ENCODE data around the gene OTX1. TPM values are rescaled to one million over a fixed set of nuclear protein-coding genes. Genes with fewer than 3 reads are reported as not detected.

OTX1 gene
- total RNA-seq, 1 donor from 2014 or later: not detected

DNA sequence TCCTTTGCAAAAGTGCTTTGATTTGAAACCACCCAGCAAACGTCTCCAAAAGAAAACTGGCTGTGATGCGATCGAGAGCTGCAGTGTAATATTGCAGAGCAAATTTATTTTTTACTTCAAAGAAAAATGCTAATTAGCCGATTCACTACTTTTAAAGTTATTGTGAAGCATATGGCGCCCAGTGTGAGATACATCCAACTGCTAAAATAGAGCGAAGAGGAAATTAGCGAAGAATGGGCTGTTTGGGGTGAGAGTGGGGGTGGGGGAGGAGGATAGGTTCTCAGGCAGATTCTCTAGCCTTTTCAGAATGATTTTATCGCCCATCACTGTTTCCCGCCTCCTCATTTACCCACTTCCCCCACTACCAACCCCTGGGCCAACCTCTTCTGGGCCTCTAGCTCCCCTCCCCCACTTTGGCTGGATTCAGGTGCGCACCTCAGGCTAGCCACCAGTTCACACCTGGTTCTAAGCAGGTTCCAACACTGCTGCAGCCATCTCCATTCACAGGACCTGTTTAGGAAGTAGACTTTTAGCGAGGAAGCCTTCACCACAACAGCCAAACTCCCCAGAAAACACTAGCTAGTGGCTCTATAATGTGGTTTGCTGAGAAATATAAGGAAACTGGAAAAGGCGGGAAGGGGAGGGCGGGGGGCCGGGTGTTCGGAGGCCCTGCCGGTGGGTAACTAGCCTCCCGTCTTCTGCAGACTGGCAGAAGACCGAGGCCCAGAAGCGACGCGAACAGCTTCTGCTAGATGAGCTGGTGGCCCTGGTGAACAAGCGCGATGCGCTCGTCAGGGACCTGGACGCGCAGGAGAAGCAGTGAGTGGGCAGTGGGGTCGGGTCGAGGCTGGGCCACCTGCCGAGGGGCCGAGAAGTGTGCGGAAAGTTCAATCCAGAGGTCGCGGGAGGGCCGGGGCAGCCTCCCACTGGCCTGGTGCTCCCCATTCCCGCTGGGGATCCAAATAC is 6.0 kb upstream of the OTX1 start:
- ATAC-seq (no peak), DNase-seq (ENCODE audit: missing footprints) (no peak)
- intact Hi-C loops (cut with DNase I): no loop called here

DNA sequence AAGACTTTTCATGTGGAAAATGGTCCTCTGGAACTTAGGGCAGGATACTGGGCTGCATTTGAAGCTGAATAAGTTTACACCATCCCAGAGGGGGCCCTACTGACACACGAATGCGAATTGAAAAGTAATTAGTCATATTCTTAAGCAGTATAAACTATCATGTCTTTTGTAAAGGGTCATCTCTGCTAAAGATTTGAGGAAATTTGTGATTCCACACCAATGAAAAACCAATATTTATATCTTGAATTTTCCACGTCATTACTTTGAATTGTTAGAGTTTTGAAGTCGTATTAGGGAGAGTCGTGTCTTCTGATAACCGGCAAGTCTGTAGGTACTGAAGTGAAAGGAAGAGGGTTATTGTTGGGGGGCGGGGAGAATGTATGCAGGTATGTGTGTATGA is 4.1 kb upstream of the OTX1 start:
- intact Hi-C loops (cut with DNase I): no loop called here

DNA sequence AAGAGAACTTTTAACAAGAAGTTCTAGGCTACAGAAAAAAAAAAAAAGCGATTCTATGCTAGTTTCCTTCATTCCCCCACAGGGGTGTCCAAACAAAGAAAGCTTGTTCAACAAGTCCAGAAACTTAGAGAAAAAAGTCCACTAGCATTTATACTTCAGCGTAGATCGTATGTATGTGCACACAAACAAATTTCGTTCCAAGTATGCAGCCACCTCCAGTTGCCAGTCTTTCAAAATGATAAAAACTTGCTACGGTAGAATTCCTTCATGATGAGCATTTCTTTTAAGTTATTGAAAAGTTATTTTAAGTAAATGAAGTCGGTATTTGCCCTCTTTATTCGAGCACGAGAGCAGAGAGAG is 3.7 kb upstream of the OTX1 start:
- intact Hi-C loops (cut with DNase I): no loop called here
- ATAC-seq (no peak), DNase-seq (ENCODE audit: missing footprints) (no peak)

More for the DNA sequence above, 4.1 kb upstream of the OTX1 start:
- ATAC-seq (no peak), DNase-seq (ENCODE audit: missing footprints) (no peak)

DNA sequence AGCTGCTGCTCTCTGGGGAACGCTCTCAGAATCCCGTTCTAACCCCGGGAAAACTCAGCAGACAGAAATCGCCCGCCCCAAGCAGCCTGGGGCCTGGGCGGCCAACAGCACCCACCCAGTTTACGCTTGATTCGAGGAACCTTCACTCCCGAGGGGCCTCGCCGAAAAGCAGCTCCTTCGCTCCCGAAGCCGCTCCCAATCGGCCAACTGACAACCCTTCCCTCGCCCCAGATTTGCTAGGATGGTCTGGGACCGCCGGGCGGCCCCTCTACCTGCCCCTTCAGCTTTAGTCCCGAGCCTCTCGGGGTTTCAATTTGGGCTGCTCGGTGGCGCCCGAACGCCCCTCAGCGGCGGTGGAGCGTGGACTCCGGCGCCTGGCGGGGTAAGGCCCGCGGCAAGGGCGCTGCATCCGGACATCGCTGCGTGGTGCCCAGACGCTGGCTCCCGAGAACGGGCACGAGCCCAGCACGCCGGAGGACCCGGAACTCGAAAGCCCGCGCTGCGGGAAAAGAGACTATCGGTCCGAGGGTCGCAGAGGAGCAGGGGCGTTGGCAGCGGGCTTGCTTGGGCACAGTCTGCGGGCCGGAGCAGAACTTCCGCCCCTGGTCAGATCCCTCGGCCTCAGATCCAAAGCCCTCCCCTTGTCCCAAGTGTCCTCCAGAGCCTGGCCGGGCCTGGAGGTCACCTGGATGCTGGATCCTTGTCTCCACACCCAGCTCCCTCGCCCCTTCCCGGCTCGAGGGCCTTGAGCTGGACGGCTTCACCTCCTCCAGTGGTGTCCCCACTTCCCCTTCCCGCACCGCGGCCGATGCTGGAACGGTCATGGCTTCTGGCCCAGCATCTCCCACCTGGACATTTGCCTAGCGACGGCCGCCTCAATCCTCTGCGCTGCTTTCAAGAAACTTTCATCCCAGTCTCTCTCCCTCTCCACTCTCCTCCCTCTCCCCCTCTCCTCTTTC is 3.0 kb upstream of the OTX1 start:
- peak; percentile 76 for DNase-seq (ENCODE audit: missing footprints)
- intact Hi-C loops (cut with DNase I): no loop called here
- ATAC-seq: no peak

DNA sequence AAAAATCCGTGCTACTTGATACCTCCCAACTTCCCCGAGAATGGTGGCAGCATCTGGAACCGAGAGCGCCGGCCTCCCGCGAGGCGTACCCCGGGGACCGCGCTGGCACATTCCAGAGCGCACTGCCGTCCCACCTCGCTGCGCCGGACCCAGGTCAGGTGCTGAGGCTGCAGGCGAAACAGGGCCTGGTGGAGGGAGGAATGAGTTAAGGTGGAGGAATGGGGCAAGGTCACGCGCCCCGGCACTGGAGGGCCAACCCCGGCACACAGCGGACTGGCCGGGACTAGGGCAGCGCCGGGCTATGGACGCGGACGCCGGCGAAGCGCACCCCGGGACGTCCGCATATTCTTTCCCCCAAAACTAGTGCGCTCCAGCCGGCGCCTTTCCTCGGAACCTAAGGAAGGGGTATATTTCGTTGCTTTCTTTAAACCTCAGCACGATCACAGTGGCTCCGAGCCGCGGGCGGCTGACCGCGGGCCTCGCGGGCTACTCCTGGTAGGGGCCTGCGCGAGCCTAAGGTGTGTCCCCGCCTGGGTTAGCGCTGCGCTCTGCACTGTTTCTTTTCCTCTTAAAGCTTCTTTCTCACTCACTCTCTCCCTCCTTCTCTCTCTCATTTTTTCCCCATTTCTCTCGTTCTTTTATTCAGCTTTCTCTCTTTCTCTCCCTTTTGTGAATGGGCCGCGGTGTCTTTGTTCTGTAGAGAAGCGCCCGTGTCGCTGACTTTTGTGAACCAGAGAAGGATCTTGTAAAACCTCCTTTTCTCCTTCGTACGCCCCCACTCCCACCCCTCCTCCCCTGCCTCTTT is 2.1 kb upstream of the OTX1 start:
- peak; percentile 66 for DNase-seq (ENCODE audit: missing footprints)

DNA sequence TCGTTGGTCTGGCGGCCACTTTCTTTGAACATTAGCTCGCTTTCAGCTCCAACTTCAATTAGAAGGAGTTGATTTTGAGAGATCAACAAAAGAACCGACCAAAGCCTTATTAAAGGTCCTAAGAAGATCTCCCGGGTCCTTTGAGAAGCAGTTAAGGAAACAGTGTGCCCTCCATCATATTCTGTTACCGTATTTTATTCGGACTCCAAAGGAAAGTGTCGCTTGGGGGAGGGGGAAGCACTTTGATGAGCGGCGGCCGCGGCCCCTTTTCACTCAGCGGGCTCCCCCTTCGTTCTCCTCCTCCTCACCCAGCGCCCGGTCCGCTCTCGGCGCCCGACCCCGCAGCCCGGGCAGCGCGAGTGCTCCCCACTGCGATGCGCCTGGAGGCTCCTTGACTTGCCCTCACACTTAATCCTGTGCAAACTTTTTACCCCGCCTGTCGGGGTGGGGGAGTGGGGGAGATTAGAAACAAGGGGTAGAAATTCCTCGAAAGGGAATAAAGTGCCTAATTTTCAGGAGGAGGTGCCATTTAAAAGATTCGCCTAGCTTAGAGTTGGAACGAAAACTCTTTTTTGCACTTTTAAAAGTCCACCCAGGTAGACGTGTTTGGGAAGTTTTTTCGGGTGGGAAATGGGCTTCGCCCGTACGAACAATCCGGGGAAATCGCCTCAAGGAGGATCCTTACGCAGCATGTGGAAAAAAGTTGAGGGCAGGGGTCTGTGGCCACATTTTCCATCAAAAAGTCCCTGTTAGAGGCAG is 1.2 kb upstream of the OTX1 start:
- DNase-seq (ENCODE audit: missing footprints): peak; percentile 68
- no peak for ATAC-seq
- intact Hi-C loops (cut with DNase I): no loop called here

More for the DNA sequence above, 2.1 kb upstream of the OTX1 start:
- no peak for ATAC-seq
- intact Hi-C loops (cut with DNase I): no loop called here

DNA sequence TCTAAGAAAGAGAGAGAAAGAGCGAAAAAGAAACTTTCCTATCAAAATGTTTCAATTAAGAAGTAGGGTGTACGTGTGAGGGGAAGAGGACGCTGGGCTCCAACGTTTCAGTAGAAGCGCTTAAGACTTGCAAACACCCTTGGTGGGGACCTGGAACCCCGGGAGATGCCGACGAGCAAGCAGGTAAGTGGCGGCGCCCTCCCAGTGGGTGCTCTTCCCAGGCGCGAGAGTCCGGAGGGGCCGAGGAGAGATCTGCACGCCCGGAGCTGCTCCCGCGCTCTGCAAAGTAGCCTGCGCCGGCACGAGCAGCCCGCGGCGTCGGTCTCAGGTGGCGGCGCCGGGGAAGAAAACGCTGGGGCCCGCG is 678 bp upstream of the OTX1 start:
- no peak for DNase-seq (ENCODE audit: missing footprints)
- no peak for ATAC-seq
- intact Hi-C loops (cut with DNase I): no loop called here

DNA sequence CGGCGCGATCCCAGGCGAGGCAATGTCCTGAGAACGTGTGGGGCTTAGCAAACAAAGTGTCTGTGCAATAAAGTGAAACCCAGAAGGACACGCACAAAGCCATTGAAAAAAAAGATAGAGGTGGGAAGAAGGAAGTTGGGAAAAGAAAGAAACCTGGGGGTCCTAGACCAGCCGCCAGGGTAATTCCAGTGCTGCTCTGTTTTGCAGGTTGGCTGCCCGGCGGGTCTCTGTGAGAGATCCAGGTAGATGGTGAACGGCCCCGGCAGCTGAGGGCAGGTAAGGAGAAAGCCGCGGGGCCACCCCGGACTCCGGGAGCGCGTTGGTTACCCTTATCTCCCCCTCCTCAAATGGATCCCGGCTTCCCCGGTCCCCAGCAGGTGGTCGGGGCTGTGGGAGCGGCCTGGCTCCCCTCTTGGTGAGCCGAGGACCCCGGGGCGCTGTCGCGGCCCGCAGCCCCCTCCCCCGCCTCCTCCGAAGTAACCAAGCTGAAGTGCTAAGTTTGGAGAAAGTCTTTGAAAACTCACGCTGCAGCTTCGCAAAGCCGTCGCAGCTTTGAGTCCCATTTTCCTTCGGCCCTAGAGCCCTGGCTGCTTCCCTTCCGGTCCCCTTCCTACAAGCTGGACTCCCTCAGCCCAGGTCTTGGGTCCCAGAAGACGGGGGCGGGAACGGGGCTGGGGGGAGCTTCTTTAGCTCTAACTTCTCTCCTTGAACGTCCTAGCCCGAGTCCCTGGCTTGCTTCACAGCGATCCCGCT is 588 bp downstream of the OTX1 start:
- intact Hi-C loops (cut with DNase I): no loop called here
- no peak for ATAC-seq
- no peak for DNase-seq (ENCODE audit: missing footprints)

DNA sequence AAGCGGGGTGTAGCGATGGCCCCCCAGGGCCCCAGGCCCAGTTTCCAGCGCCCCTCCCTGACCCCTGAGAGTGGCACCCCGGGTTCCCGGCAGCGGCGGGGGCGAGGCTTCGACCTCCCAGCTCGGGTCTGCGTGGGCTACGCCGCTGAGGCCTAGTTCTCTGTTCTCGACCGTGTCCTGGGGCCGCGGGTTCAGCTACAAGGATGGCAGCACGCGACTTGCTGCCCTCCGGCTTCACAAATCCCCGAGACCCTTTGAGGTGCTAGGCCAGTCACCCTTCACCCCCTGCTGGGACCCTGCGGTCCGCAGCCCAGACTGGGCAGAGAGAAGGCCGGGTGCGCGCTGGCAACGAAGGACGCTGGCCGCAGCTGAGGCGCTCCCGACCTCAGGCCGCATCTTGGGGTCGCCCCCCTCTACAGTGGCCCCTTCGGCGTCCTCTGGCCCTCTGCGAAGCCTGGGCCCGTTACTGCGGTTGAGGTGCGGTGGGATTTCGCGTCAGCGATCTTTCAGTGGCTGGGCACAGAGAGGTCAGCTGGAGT is 1.2 kb downstream of the OTX1 start:
- intact Hi-C loops (cut with DNase I): no loop called here
- DNase-seq (ENCODE audit: missing footprints) (no peak), ATAC-seq (no peak)

DNA sequence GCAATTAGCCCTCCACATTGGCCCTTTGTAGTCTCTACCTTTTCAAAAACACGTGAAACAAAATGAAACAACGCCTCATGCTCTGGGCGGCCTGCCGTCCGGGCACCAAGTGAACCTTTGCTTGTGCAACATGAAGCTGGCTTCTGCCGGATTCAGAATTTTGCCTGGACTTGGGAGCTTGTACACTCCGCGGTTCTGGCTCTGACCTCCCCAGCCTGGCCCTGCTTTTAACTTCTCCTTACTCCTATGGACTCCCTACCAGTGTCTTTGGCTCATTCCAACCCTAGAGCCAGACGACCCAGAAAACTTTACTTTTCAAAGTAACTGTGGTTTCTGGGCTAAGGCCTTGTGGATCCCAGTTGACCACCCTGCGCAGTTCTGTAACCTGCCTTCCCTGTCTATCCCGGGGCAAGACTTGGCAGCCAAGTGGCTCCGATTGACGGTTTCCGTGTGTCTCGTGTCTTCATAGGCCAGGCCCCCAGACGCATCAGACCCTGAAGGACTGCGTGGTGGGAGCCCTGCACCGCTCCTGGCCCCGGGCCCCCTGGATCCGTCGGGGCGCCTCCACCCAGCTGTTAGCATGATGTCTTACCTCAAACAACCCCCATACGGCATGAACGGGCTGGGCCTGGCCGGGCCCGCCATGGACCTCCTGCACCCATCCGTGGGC is 1.9 kb downstream of the OTX1 start:
- no peak for ATAC-seq
- intact Hi-C loops (cut with DNase I): no loop called here
- no peak for DNase-seq (ENCODE audit: missing footprints)

DNA sequence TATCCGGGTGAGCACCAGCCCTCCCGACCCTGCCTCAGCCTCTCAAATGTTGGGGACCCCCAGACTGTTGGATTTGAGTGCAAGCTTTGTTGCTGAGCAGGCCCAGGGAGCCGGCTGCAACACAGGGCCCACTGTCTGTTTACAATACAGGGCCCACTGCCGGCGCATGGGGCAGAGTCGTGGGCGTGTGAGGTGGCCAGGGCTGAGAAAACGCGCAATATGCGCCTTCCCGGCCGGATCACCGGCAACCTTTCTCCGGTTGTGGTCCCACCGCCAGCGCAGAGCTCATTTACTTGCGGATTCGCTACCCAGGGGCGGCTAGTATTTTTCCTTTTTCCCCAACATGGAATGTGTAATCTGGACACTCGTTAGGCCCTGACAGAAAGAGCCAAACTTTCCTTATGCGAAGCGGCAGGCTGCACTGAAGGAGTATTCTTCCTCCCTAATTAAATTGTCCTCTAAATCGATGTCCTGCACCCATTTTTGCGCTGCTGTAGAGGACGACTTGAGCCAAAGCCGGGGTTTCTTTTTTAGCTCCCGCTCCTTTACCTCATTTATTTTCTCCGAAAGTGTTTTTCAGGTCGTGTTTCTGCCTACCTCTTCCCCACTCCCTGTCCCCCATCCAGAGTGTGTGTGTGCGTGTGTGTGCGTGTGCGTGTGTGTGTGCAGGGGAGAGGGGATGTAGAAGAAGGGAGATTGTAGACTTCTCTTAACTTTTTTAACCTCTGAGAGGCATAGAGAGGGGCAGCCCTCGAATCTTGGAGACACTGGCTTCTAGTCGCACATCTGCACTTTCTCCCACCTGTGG is 2.7 kb downstream of the OTX1 start:
- no peak for DNase-seq (ENCODE audit: missing footprints)
- intact Hi-C loops (cut with DNase I): no loop called here
- no peak for ATAC-seq

DNA sequence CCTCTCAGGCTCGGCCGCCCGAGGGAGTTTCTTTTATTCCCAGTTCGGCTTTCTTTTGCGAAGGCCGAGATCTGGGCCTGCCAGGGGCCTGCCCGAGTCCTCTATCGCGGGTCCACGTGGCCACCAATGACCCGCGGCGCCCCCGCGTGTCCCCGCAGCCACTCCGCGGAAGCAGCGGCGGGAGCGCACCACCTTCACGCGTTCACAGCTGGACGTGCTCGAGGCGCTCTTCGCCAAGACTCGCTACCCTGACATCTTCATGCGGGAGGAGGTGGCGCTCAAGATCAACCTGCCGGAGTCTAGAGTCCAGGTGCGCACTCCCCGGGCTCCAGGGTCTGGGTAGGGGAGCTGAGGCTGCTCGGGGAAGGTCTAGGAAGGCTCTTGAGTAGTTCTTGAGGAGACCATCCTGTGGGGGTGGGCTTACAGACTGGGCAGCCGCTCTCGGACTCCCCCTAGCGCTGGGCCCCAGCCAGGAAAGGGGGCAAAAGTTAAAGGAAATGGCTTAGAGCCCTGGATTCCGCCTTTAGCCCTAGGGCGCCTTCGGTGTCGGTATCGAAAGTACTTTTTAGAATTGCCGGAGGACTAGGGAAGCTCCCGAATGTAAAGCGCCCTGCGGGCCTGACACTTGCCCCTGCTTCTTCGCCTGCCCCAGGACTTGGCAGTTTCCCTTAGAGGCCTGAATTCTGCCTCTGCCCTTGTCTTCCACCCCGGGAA is 3.4 kb downstream of the OTX1 start:
- DNase-seq (ENCODE audit: missing footprints): peak; percentile 43
- ATAC-seq: no peak
- intact Hi-C loops (cut with DNase I): no loop called here

DNA sequence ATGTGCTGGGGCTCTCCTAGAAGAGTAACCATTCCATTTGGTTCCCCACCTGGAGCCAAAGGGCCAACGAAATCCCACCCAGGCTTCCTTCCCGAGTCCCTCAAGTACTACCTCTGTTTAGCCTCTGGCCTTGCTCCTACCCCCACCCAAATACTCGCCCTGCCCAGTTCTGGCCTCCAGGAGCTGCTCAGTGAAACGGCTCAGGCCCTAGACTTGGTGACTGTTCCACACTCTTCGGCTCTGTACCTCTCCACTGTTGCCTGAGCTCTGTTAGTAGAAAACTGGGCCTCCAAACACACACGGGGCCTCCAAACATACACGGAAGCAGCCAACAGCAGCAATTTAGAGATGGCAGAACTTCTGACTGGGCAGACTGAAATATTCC is 4.2 kb downstream of the OTX1 start:
- intact Hi-C loops (cut with DNase I): no loop called here
- DNase-seq (ENCODE audit: missing footprints) (peak; percentile 30), ATAC-seq (no peak)

DNA sequence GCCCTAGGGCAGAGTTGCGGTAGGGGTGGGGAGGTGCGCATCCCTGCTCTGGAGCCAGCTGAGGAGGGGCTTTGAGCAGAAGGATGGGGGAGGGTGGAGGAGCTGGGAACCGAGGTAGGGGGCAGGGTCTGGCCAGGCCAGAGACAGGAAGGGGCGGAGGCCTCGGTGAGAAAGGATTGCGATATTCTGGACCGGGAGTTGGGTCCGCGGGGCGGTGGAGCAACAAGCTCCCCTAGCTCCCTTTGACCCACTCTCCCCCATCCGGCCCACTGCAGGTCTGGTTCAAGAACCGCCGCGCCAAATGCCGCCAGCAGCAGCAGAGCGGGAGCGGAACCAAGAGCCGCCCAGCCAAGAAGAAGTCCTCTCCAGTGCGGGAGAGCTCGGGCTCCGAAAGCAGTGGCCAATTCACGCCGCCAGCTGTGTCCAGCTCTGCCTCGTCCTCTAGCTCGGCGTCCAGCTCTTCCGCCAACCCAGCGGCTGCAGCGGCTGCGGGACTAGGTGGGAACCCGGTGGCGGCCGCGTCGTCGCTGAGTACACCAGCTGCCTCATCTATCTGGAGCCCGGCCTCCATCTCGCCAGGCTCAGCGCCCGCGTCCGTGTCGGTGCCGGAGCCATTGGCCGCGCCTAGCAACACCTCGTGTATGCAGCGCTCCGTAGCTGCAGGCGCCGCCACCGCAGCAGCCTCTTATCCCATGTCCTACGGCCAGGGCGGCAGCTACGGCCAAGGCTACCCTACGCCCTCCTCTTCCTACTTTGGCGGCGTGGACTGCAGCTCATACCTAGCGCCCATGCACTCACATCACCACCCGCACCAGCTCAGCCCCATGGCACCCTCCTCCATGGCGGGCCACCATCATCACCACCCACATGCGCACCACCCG is 4.8 kb downstream of the OTX1 start:
- ATAC-seq (no peak), DNase-seq (ENCODE audit: missing footprints) (peak; percentile 68)
- intact Hi-C loops (cut with DNase I): no loop called here
